H1 (cell line): Measurements from ENCODE around the gene MAP6. TPM values are rescaled to one million over a fixed set of nuclear protein-coding genes. Genes with fewer than 3 reads are reported as not detected.

ENCODE experiments used
- CHD2 ChIP-seq: IDR thresholded peaks from 2 replicates; pipeline ENCODE4 v1.6.1; 2012; ENCODE audit warnings: low read length, improper control_type of control experiment
- CTBP2 ChIP-seq: IDR thresholded peaks from 2 replicates; pipeline ENCODE4 v1.7.0; 2011; ENCODE audit warnings: borderline replicate concordance, mild to moderate bottlenecking, moderate library complexity, mixed read lengths, low read length; ENCODE audit not compliant: insufficient read depth, insufficient read length
- JUN ChIP-seq: IDR thresholded peaks from 2 replicates; pipeline ENCODE4 v1.6.1; 2011; ENCODE audit warnings: low read depth, mild to moderate bottlenecking, improper control_type of control experiment, low read length
- NRF1 ChIP-seq: IDR thresholded peaks from 2 replicates; pipeline ENCODE4 v1.6.1; 2011; ENCODE audit warnings: mild to moderate bottlenecking, low read depth, low read length, improper control_type of control experiment
- POLR2AphosphoS5 ChIP-seq: IDR thresholded peaks from 2 replicates; pipeline ENCODE4 v1.6.1; 2011; ENCODE audit warnings: low read depth, low read length
- SRF ChIP-seq: IDR thresholded peaks from 2 replicates; pipeline ENCODE4 v1.6.1; 2011; ENCODE audit warnings: mild to moderate bottlenecking, low read depth, low read length, moderate library complexity
- TCF12 ChIP-seq: IDR thresholded peaks from 2 replicates; pipeline ENCODE4 v1.6.1; 2011; ENCODE audit warnings: low read depth, mild to moderate bottlenecking, low read length
- polyA plus RNA-seq, 7 experiments: library from polyadenylated mRNA; depleted of rRNA in 3 of 7; stranded (reverse) in 5 of 7; unstranded in 2 of 7; fragments of >200 nt in 5 of 7; fragments of 200-250 nt in 2 of 7; gene quantifications; 1 replicate in 5 of 7; 2 replicates in 1 of 7; 4 replicates in 1 of 7; pipeline versions ENCODE4 v1.2.1 to v1.2.3, GENCODE V29; 2011 to 2013; ENCODE audit warnings: missing spikeins in 2 of 7, mixed read lengths in 2 of 7
- total RNA-seq: library from RNA; stranded (reverse); fragmentation: NEBNext Ultra II Directional; extraction: Animal tissue kit (Norgen Biotek cat#: 25700); gene quantifications from 2 replicates; pipeline ENCODE4 v1.2.1, GENCODE V29; 2021

The MAP6 gene
- total and polyA plus RNA-seq, 2 of the 8 experiments (the other 6 are each of a cell fraction or from before 2014, with no cell fraction given): 0.54 to 0.89 TPM

DNA sequence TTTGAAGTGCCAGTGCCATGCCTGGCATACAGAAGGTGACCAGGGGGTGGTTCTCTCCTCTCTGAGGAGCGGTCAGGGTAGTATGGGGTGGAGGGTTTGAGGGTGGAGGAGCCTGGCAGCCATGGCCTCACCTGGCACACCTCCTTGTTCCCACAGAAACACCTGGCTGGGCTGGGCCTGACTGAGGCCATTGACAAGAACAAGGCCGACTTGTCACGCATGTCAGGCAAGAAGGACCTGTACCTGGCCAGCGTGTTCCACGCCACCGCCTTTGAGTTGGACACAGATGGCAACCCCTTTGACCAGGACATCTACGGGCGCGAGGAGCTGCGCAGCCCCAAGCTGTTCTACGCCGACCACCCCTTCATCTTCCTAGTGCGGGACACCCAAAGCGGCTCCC lies 97.2 kb downstream of the MAP6 start (continued):
- TF ChIP-seq TCF12: no peak
- TF ChIP-seq CHD2: no peak
- no peak for TF ChIP-seq CTBP2
- TF ChIP-seq SRF: no peak
- TF ChIP-seq JUN: no peak
- no peak for TF ChIP-seq POLR2AphosphoS5
- TF ChIP-seq NRF1: no peak
